H1 (cell line): Measurements from ENCODE around the gene TMSB10. TPM values are rescaled to one million over a fixed set of nuclear protein-coding genes. Genes with fewer than 3 reads are reported as not detected.

ENCODE experiments used
- CTCF ChIA-PET: fragments of 300-600 bp; sonication (Branson Sonifier 250); formaldehyde crosslinking; loops from one replicate; lab custom pipeline; 2021; ENCODE audit not compliant: partially characterized antibody; lab: Charles Lee
- POLR2A ChIA-PET: fragments of 300-600 bp; sonication (Branson Sonifier 250); formaldehyde crosslinking; loops from one replicate; lab custom pipeline; 2021; ENCODE audit warnings: inconsistent platforms; ENCODE audit not compliant: partially characterized antibody; lab: Charles Lee
- DNase-seq, 2 experiments: peaks; one replicate each; pipeline versions ENCODE4 v3.0.0 to v3.0.0-alpha.2; 2010 to 2022; ENCODE audit warnings: low spot score in 2 of 2, low read depth in 1 of 2, mixed read lengths in 1 of 2
- FAIRE-seq: peaks from 2 replicates; lab custom pipeline; 2011; peaks lifted over from hg19 to GRCh38; lab: Jason Lieb, UNC
- H2AFZ ChIP-seq: 2 replicates; pipeline ENCODE4 v1.8.1; 2012; ENCODE audit warnings: low read length, inconsistent platforms
- H2AK5ac ChIP-seq: 2 replicates; pipeline ENCODE4 v1.6.1; 2013; ENCODE audit warnings: low read depth, low read length
- H2BK120ac ChIP-seq: replicated peaks from 2 replicates; pipeline ENCODE3; 2013; ENCODE audit warnings: low read depth, low read length, inconsistent platforms
- H2BK12ac ChIP-seq: 2 replicates; pipeline ENCODE4 v1.6.1; 2013; ENCODE audit warnings: low read depth, low read length
- H2BK15ac ChIP-seq: 2 replicates; pipeline ENCODE4 v1.6.1; 2013; ENCODE audit warnings: low read length
- H2BK20ac ChIP-seq: 2 replicates; pipeline ENCODE4 v1.6.1; 2013; ENCODE audit warnings: low read length
- H2BK5ac ChIP-seq: 2 replicates; pipeline ENCODE4 v1.6.1; 2013; ENCODE audit warnings: low read depth, low read length
- H3K14ac ChIP-seq: 2 replicates; pipeline ENCODE4 v1.6.1; 2013; ENCODE audit warnings: inconsistent platforms; ENCODE audit not compliant: insufficient read length
- H3K18ac ChIP-seq: 2 replicates; pipeline ENCODE4 v1.6.1; 2013; ENCODE audit warnings: low read length; ENCODE audit errors: extremely low read depth
- H3K23ac ChIP-seq: 2 replicates; pipeline ENCODE4 v1.6.1; 2013; ENCODE audit warnings: inconsistent platforms; ENCODE audit not compliant: insufficient read length
- H3K23me2 ChIP-seq: 2 replicates; pipeline ENCODE4 v1.6.1; 2013; ENCODE audit warnings: low read depth, low read length
- H3K27ac ChIP-seq: 2 replicates; pipeline ENCODE4 v1.6.1; 2011; ENCODE audit warnings: low read depth, low read length, inconsistent platforms
- H3K27me3 ChIP-seq, 4 experiments: replicated peaks in 1 of 4; 1 replicate in 1 of 4; 2 replicates in 3 of 4; pipeline versions ENCODE4 v1.6.1 to v1.8.1; 2011 to 2013; ENCODE audit warnings: low read length in 3 of 4, mild to moderate bottlenecking in 3 of 4, inconsistent platforms in 2 of 4, mixed read lengths in 2 of 4, moderate library complexity in 1 of 4; ENCODE audit not compliant: control insufficient read depth in 3 of 4, insufficient read depth in 3 of 4; ENCODE audit errors: extremely low read depth in 1 of 4
- H3K36me3 ChIP-seq, 4 experiments: 2 replicates each; pipeline versions ENCODE4 v1.6.1 to v1.8.1; 2011 to 2013; ENCODE audit warnings: mild to moderate bottlenecking in 4 of 4, low read length in 3 of 4, moderate library complexity in 2 of 4, control low read depth in 1 of 4, inconsistent platforms in 1 of 4; ENCODE audit not compliant: insufficient read depth in 4 of 4, control insufficient read depth in 2 of 4
- H3K4ac ChIP-seq: replicated peaks from 2 replicates; pipeline ENCODE3; 2013; ENCODE audit warnings: low read length, low read depth, mixed read lengths, inconsistent platforms; ENCODE audit not compliant: insufficient read length
- H3K4me1 ChIP-seq, 4 experiments: replicated peaks in 1 of 4; 1 replicate in 1 of 4; 2 replicates in 3 of 4; pipeline versions ENCODE4 v1.6.1 to v1.8.1; 2011 to 2013; ENCODE audit warnings: low read length in 3 of 4, inconsistent platforms in 2 of 4, mixed read lengths in 1 of 4; ENCODE audit not compliant: insufficient read depth in 4 of 4, control insufficient read depth in 3 of 4
- H3K4me2 ChIP-seq, 2 experiments: 2 replicates each; pipeline versions ENCODE4 v1.6.1 to v1.8.1; 2011 to 2013; ENCODE audit warnings: low read depth in 2 of 2, low read length in 2 of 2, control low read depth in 1 of 2, inconsistent platforms in 1 of 2, mild to moderate bottlenecking in 1 of 2; ENCODE audit not compliant: insufficient read depth in 1 of 2
- H3K4me3 ChIP-seq, 4 experiments: fragments of 200-600, 300-600 bp in 1 of 4; sonication (generic), shearing (Covaris generic), sonication (Bioruptor Twin) in 1 of 4; 2 replicates each; pipeline versions ENCODE4 v1.5.1 to v1.8.1; 2011 to 2016; ENCODE audit warnings: low read length in 4 of 4, low read depth in 3 of 4, control low read depth in 2 of 4, inconsistent platforms in 2 of 4, mild to moderate bottlenecking in 2 of 4, mixed read lengths in 1 of 4, moderate library complexity in 1 of 4; ENCODE audit not compliant: insufficient read depth in 2 of 4; ENCODE audit errors: extremely low read depth in 1 of 4
- H3K56ac ChIP-seq: replicated peaks from 2 replicates; pipeline ENCODE3; 2013; ENCODE audit warnings: low read depth, mild to moderate bottlenecking, mixed read lengths, low read length, inconsistent platforms; ENCODE audit not compliant: insufficient read length
- H3K79me1 ChIP-seq: 2 replicates; pipeline ENCODE4 v1.6.1; 2013; ENCODE audit warnings: low read depth, low read length, control low read depth
- H3K79me2 ChIP-seq, 2 experiments: 2 replicates each; pipeline versions ENCODE4 v1.6.1 to v1.8.1; 2012 to 2013; ENCODE audit warnings: low read length in 2 of 2, mild to moderate bottlenecking in 2 of 2, inconsistent platforms in 1 of 2; ENCODE audit not compliant: insufficient read depth in 2 of 2, control insufficient read depth in 1 of 2
- H3K9ac ChIP-seq, 4 experiments: replicated peaks in 1 of 4; 1 replicate in 1 of 4; 2 replicates in 3 of 4; pipeline versions ENCODE4 v1.6.1 to v1.8.1; 2011 to 2013; ENCODE audit warnings: low read depth in 3 of 4, low read length in 3 of 4, control low read depth in 2 of 4, mild to moderate bottlenecking in 2 of 4, moderate library complexity in 2 of 4, inconsistent platforms in 1 of 4; ENCODE audit errors: extremely low read depth in 1 of 4
- H3K9me3 ChIP-seq, 2 experiments: 2 replicates each; pipeline versions ENCODE4 v1.6.1 to v1.8.1; 2012 to 2013; ENCODE audit warnings: mild to moderate bottlenecking in 2 of 2, moderate library complexity in 2 of 2, control low read depth in 1 of 2, inconsistent platforms in 1 of 2, low read depth in 1 of 2, low read length in 1 of 2, mixed read lengths in 1 of 2; ENCODE audit not compliant: insufficient read depth in 2 of 2
- H4K20me1 ChIP-seq, 2 experiments: replicated peaks in 1 of 2; 2 replicates each; pipeline versions ENCODE3 to v1.8.1; 2011 to 2013; ENCODE audit warnings: inconsistent platforms in 2 of 2, low read length in 2 of 2, mild to moderate bottlenecking in 1 of 2; ENCODE audit not compliant: insufficient read depth in 2 of 2, control insufficient read depth in 1 of 2
- H4K5ac ChIP-seq: 2 replicates; pipeline ENCODE4 v1.6.1; 2013; ENCODE audit warnings: low read length, low read depth, mixed read lengths, inconsistent platforms; ENCODE audit not compliant: insufficient read length
- H4K8ac ChIP-seq: 2 replicates; pipeline ENCODE4 v1.8.0; 2013; ENCODE audit warnings: mild to moderate bottlenecking, moderate library complexity, low read length, inconsistent platforms; ENCODE audit not compliant: insufficient read depth; ENCODE audit errors: extremely low read depth
- H4K91ac ChIP-seq: replicated peaks from 2 replicates; pipeline ENCODE3; 2013; ENCODE audit warnings: low read length, mixed read lengths, inconsistent platforms; ENCODE audit not compliant: insufficient read length
- ASH2L ChIP-seq: fragments of 200-600, 300-600 bp; sonication (generic); IDR thresholded peaks from one replicate; pipeline ENCODE4 v1.7.1; 2017; ENCODE audit warnings: low read length
- BACH1 ChIP-seq: IDR thresholded peaks from 2 replicates; pipeline ENCODE4 v1.6.1; 2012; ENCODE audit warnings: low read length, improper control_type of control experiment
- BCL11A ChIP-seq, 2 experiments: IDR thresholded peaks; one replicate each; pipeline ENCODE4 v1.6.1; 2011; ENCODE audit warnings: low read depth in 2 of 2, low read length in 2 of 2, mild to moderate bottlenecking in 2 of 2
- BRCA1 ChIP-seq: IDR thresholded peaks from 2 replicates; pipeline ENCODE4 v1.6.1; 2012; ENCODE audit warnings: low read depth, low read length, improper control_type of control experiment
- MAFK ChIP-seq: IDR thresholded peaks from 2 replicates; pipeline ENCODE4 v1.6.1; 2012; ENCODE audit warnings: low read depth, mild to moderate bottlenecking, improper control_type of control experiment, low read length
- POLR2A ChIP-seq, 2 experiments: IDR thresholded peaks; 1 replicate in 1 of 2; 2 replicates in 1 of 2; pipeline ENCODE4 v1.6.1; 2011; ENCODE audit warnings: low read depth in 2 of 2, low read length in 2 of 2, mild to moderate bottlenecking in 2 of 2; ENCODE audit errors: control extremely low read depth in 1 of 2
- POU5F1 ChIP-seq: IDR thresholded peaks from 2 replicates; pipeline ENCODE4 v1.6.1; 2011; ENCODE audit warnings: low read depth, mild to moderate bottlenecking, low read length, moderate library complexity
- RBBP5 ChIP-seq: IDR thresholded peaks from 2 replicates; pipeline ENCODE4 v1.7.1; 2012; ENCODE audit warnings: low read depth, mild to moderate bottlenecking, inconsistent platforms, low read length, moderate library complexity, borderline replicate concordance
- TAF7 ChIP-seq: optimal IDR thresholded peaks from 2 replicates; pipeline ENCODE3; 2011; ENCODE audit warnings: low read depth, mild to moderate bottlenecking, inconsistent platforms, low read length, moderate library complexity, borderline replicate concordance
- TEAD4 ChIP-seq: IDR thresholded peaks from 2 replicates; pipeline ENCODE4 v1.6.1; 2012; ENCODE audit warnings: low read depth, low read length, inconsistent platforms, mixed read lengths
- YY1 ChIP-seq: IDR thresholded peaks from 2 replicates; pipeline ENCODE4 v1.6.1; 2011; ENCODE audit warnings: low read depth, mild to moderate bottlenecking, low read length
- WGBS, 2 experiments: shearing (Covaris generic) in 1 of 2; methylation state at CpG; one replicate each; pipeline versions ENCODE4 v1.1.6 to v1.1.7; 2013 to 2015; ENCODE audit warnings: low lambda C conversion rate in 2 of 2, mixed read lengths in 2 of 2, inconsistent platforms in 1 of 2, low coverage in 1 of 2, missing lambda C conversion rate in 1 of 2; ENCODE audit not compliant: insufficient replicate concordance in 2 of 2, insufficient coverage in 1 of 2, insufficient read length in 1 of 2; ENCODE audit errors: extremely low coverage in 1 of 2, missing lambda C conversion rate in 1 of 2; 5-methylcytosine and 5-hydroxymethylcytosine counted together
- polyA plus RNA-seq, 7 experiments: library from polyadenylated mRNA; depleted of rRNA in 3 of 7; stranded (reverse) in 5 of 7; unstranded in 2 of 7; fragments of >200 nt in 5 of 7; fragments of 200-250 nt in 2 of 7; gene quantifications; 1 replicate in 5 of 7; 2 replicates in 1 of 7; 4 replicates in 1 of 7; pipeline versions ENCODE4 v1.2.1 to v1.2.3, GENCODE V29; 2011 to 2013; ENCODE audit warnings: missing spikeins in 2 of 7, mixed read lengths in 2 of 7
- total RNA-seq: library from RNA; stranded (reverse); fragmentation: NEBNext Ultra II Directional; extraction: Animal tissue kit (Norgen Biotek cat#: 25700); gene quantifications from 2 replicates; pipeline ENCODE4 v1.2.1, GENCODE V29; 2021
- TF ChIP-seq, protein P1 (sequence below): IDR thresholded peaks from 2 replicates; pipeline ENCODE4 v1.6.1; 2012; ENCODE audit warnings: inconsistent platforms
- TF ChIP-seq, protein P2 (sequence below): IDR thresholded peaks from 2 replicates; pipeline ENCODE4 v1.6.1; 2012; ENCODE audit warnings: low read length, inconsistent platforms

The TMSB10 gene
- total and polyA plus RNA-seq, 2 of the 8 experiments (the other 6 are each of a cell fraction or from before 2014, with no cell fraction given), result 593 to 1,075 TPM

DNA sequence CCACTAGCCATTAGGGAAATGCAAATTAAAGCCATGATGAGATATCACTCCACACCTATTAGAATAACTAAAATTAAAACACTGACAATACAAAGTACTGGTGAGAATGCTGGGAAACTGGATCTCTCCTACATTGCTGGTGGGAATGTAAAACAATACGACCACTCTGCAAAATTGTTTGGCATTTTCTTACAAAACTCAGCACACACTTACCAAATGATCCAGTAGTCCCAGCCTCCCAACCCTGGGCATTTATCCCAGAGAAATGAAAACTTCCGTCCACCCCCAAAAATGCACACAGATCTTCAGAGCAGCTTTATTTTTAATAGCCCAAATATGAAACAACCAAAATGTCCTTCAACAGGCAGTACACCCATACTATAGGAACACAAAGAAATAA lies 8.9 kb upstream of the TMSB10 start:
- no peak overlapping the region for H3K4ac ChIP-seq
- H3K23me2 ChIP-seq, result no peaks in the 10 kb centered on the region
- H2BK120ac ChIP-seq, result no peak overlapping the region
- H3K18ac ChIP-seq, result no peak overlapping the region
- FAIRE-seq (no peak), DNase-seq (no peak)
- no peaks in the 10 kb centered on the region for H3K27me3 ChIP-seq
- no peaks in the 10 kb centered on the region for H3K9me3 ChIP-seq
- no peaks in the 10 kb centered on the region for H4K20me1 ChIP-seq
- H2AK5ac ChIP-seq, result no peak overlapping the region
- H3K27ac ChIP-seq, result no peak overlapping the region
- H2BK5ac ChIP-seq, result no peak overlapping the region
- ChIA-PET CTCF (no interaction called here), POLR2A (interaction anchor here (3.8 kb wide), 1 partner anchor 9 kb away, joined by 23 read pairs; the partner anchor contains the start of gene TMSB10)
- no peak overlapping the region for H3K23ac ChIP-seq
- H3K9ac ChIP-seq, result no peak overlapping the region
- H3K4me3 ChIP-seq, result no peak overlapping the region
- no peak overlapping the region for H4K5ac ChIP-seq
- no peak overlapping the region for H2BK12ac ChIP-seq
- H3K4me2 ChIP-seq, result no peak overlapping the region
- peaks cover 2 to 7% (median 5%) of the 10 kb centered on the region in 4 experiments; a peak in 5 of 7 replicates for H3K4me1 ChIP-seq
- no peak overlapping the region for H2AFZ ChIP-seq
- no peak overlapping the region for H4K8ac ChIP-seq
- WGBS, 2 experiments, result 88% methylated on average over 2 of the region's 2 CpGs; no CpG with 5 or more reads in 1 of the 2 experiments
- H3K56ac ChIP-seq, result no peak overlapping the region
- H2BK15ac ChIP-seq, result no peak overlapping the region
- H4K91ac ChIP-seq, result no peak overlapping the region
- H3K14ac ChIP-seq, result no peak overlapping the region
- H3K36me3 ChIP-seq, result no peaks in the 10 kb centered on the region
- no peaks in the 10 kb centered on the region for H3K79me1 ChIP-seq
- no peak overlapping the region for H2BK20ac ChIP-seq
- H3K79me2 ChIP-seq, result no peaks in the 10 kb centered on the region
- TF ChIP-seq, protein P1, sequence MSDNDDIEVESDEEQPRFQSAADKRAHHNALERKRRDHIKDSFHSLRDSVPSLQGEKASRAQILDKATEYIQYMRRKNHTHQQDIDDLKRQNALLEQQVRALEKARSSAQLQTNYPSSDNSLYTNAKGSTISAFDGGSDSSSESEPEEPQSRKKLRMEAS, result no peak
- TF ChIP-seq POLR2A (IDR thresholded peaks at IDR 0.05; ENCODE audit: control extremely low read depth in 1 of 2, low read depth in 2 of 2, low read length in 2 of 2) (no peak), ASH2L (no peak), BACH1 (no peak), RBBP5 (no peak), POU5F1 (no peak), BCL11A (IDR thresholded peaks at IDR 0.05; ENCODE audit: low read depth in 2 of 2, low read length in 2 of 2) (no peak), TEAD4 (no peak), TAF7 (no peak), YY1 (no peak), BRCA1 (no peak), MAFK (no peak)
- TF ChIP-seq, protein P2, sequence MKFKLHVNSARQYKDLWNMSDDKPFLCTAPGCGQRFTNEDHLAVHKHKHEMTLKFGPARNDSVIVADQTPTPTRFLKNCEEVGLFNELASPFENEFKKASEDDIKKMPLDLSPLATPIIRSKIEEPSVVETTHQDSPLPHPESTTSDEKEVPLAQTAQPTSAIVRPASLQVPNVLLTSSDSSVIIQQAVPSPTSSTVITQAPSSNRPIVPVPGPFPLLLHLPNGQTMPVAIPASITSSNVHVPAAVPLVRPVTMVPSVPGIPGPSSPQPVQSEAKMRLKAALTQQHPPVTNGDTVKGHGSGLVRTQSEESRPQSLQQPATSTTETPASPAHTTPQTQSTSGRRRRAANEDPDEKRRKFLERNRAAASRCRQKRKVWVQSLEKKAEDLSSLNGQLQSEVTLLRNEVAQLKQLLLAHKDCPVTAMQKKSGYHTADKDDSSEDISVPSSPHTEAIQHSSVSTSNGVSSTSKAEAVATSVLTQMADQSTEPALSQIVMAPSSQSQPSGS, result no peak
